Cardiac fibroblast (primary cell): ENCODE results near the gene ELF2.

Experiments
- DNase-seq, 2 donors: peaks; one replicate each; pipeline versions ENCODE4 v3.0.0 to v3.0.0-alpha.2; 2010; ENCODE audit warnings: low read depth in 2 of 2
- H3K4me3 ChIP-seq, 2 donors: replicated peaks in 1 of 2; 1 replicate in 1 of 2; 2 replicates in 1 of 2; pipeline ENCODE4 v1.5.1; 2011; ENCODE audit warnings: low read depth in 2 of 2, low read length in 2 of 2, mild to moderate bottlenecking in 2 of 2, moderate library complexity in 1 of 2
- TF ChIP-seq, protein P1 (sequence below): IDR thresholded peaks from one replicate; pipeline ENCODE4 v1.5.1; 2011; ENCODE audit warnings: low read depth, mild to moderate bottlenecking, low read length, inconsistent platforms

Gene ELF2

DNA sequence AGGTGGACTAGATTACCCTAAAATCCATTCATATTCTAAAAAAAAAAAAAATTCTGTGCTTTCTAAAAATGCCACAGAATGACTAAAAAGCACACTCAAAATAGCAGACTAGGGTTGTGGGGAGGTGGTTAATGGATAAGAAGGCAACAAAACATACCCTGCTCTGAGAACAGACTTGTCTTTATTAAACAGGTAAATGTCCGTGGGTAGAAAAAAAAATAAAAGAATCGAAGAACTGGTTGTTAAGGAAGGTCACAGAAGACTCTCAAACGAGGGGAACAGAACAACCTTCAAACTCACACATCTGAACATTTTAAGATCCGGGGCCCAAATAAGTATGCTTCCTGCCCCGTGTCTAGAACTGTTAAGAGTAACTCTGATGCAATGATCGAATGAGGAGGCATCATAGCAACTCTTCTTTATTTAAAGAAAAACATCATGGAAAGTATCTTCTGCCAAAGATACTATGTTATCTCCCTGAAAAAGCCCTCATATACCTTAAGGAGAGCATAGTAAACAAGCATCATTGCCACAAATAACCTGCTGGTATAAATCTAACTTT lies 68.4 kb downstream of the ELF2 start:
- TF ChIP-seq, protein P1, sequence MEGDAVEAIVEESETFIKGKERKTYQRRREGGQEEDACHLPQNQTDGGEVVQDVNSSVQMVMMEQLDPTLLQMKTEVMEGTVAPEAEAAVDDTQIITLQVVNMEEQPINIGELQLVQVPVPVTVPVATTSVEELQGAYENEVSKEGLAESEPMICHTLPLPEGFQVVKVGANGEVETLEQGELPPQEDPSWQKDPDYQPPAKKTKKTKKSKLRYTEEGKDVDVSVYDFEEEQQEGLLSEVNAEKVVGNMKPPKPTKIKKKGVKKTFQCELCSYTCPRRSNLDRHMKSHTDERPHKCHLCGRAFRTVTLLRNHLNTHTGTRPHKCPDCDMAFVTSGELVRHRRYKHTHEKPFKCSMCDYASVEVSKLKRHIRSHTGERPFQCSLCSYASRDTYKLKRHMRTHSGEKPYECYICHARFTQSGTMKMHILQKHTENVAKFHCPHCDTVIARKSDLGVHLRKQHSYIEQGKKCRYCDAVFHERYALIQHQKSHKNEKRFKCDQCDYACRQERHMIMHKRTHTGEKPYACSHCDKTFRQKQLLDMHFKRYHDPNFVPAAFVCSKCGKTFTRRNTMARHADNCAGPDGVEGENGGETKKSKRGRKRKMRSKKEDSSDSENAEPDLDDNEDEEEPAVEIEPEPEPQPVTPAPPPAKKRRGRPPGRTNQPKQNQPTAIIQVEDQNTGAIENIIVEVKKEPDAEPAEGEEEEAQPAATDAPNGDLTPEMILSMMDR: no peak
- no peak overlapping the region for H3K4me3 ChIP-seq
- no peak for DNase-seq

DNA sequence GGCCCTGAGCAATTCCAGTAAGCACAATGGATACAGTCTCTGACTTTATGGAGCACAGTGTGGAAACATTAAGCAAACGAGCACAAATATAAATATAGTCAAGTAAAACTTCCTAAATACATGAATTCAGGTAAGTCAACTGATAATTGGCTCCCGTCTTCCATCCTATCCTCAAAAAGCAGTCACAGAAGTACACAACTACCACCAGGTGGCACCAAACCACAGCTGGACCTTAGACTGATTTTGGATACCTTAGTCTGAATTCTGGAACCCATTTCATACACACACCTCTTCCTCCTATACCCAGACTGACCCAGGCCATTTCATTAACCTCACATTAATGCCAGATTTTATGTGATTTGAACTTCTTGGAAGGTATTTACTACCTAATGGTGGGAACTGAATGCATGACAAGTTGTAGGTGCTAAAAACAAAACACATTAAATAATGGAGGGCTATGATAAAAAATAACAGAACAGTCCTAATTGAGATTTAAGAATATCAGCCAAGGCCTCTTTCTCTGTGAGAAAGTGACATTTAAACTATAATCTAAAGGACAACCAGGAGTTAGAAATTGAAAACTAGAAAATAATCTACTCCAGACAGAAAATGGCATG lies 77.5 kb downstream of the ELF2 start:
- TF ChIP-seq, protein P1: peak; percentile 78
- peak; percentile 90 for DNase-seq
- H3K4me3 ChIP-seq: no peak overlapping the region

DNA sequence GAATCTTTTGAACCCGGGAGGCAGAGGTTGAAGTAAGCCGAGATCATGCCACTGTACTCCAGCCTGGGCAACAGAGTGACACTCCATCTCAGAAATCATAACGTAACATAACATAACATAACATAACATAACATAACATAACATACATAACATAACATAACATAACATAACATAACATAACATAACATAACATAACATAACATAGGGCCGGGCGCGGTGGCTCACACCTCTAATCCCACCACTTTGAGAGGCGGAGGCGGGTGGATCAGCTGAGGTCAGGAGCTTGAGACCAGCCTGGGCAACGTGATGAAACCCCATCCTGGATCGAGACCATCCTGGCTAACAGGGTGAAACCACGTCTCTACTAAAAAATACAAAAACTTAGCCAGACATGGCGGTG lies 84.7 kb downstream of the ELF2 start:
- TF ChIP-seq, protein P1: no peak
- no peak for DNase-seq
- H3K4me3 ChIP-seq: no peak overlapping the region

DNA sequence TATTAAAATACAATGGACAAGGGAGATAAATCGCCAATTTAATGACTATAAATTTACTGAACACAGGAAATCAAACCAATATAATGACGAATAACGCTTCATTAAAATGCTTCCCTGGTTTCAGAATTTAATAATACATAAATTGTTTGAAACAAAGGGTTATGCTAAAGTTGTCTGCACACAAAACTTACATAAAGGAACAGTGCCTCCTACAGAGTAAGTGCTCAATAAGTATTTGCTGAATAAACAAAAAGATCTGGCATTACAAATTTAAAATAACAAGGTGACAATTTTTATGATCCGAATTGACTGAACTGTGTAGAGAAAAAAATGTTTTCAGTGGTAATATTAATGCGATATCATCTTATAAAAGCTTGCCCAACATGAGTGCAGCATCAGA lies 91.9 kb downstream of the ELF2 start:
- TF ChIP-seq, protein P1: peak; percentile 22
- no peak overlapping the region for H3K4me3 ChIP-seq

DNA sequence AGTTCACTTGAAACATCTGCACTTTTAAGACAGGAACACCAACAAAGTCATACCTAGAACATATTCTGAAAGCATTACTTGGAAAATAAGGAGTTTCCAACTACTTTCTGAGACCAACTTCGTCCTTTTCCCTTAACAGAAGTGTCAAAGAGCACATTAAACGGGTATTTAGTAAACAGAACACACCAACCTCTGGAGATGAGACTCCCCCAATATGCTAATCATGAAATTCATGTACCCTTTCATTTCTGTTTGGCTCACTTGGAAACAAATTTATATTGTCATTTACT lies 92.3 kb downstream of the ELF2 start:
- peak overlapping the region; percentile 90 to 97 for H3K4me3 ChIP-seq
- TF ChIP-seq, protein P1: no peak
- no peak for DNase-seq

More for the DNA sequence above, 91.9 kb downstream of the ELF2 start:
- peak; percentile 42 to 46 for DNase-seq

DNA sequence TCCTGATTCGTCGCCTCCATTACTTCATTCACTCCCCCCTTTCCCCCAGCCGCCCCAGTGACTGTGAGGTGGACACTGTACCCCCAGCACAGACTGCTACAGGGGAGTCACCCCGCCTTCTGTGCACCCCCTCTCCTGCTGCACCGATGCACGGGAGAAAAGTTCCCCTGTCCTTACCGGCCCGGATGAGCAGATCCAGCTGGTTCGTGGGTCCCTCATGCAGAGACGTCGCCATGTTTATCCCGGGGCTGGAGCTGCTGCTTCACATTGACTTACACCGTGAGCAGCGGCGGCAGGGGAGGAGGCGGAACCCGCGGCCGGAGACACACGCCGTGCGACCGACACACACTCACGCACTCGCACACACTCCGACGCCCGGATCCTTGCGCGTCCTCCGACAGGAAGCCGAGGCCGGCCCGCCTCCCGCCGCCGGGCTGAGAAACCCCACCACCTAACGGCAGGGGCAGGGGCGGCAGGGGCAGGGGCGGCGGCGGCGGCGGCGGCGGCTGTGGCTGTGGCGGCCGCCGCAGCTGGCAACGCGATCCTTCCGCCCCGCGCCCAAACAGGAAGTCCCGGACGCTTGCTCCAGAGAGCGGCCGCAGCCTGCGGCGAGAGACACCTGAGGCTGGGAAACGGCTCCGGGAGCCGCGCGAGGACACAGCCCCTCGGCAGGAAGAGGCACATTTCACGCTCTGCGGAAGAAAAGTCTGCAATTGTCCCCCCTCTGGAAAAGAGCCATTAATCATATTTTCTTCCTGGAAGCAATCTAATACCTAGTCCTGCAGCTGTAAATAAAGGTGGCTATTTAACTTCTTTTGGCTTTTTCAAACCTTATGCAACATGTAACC lies 92.8 kb downstream of the ELF2 start:
- TF ChIP-seq, protein P1: no peak
- DNase-seq: peak; percentile 90 to 96
- peak overlapping the region; percentile 90 to 97 for H3K4me3 ChIP-seq
